ENCODE results near the gene IRGQ. TPM values are rescaled to one million over a fixed set of nuclear protein-coding genes. Genes with fewer than 3 reads are reported as not detected.

Gene IRGQ
- total RNA-seq, 2 experiments from 2014 or later: 15.3 to 16.5 TPM

- Mint-ChIP-seq H3K27ac (peak within 1 kb of the TSS; percentile 87), H3K9me3 (no peaks in the 10 kb centered on the region), H3K27me3 (peaks cover 3% of the 10 kb centered on the region), H3K4me1 (peaks cover 43% of the 10 kb centered on the region), H3K36me3 (ENCODE audit: low read depth) (peaks cover 14% of the 10 kb centered on the region), H3K4me3 (peak within 1 kb of the TSS; percentile 95)
- ChIA-PET CTCF (interaction anchor here (0.6 to 9.6 kb wide), 6 partner anchors 18 to 1866 kb away, joined by 3 to 95 read pairs (median 4); partner anchors contain the start of genes IRGQ and ZNF576), POLR2A (interaction anchor here (1.0 to 3.0 kb wide), 8 partner anchors 9 to 49 kb away, joined by 3 to 57 read pairs (median 7); partner anchors contain the start of genes IRGQ, ZNF575 and ZNF576)
- peak; percentile 98 for DNase-seq
These were observed 20.6 kb downstream of the IRGQ start, which contains the start of the genes PINLYP and XRCC1 for GRCh38 chr19:43575156-43575950. Gene PINLYP (plus strand): TSS chr19:43575801. CDS start chr19:43577192, 1,391 bp downstream. Gene XRCC1 (minus strand): TSS chr19:43575527. CDS start chr19:43575458, 69 bp downstream.

GRCh38 chr19:43574424-43575155 lies 21.3 kb downstream of the IRGQ start:
- peaks cover 43% of the 10 kb centered on the region for H3K4me1 Mint-ChIP-seq
- no peak for DNase-seq
- H3K36me3 Mint-ChIP-seq (ENCODE audit: low read depth): peaks cover 21% of the 10 kb centered on the region
- H3K27me3 Mint-ChIP-seq: peaks cover 3% of the 10 kb centered on the region
- ChIA-PET POLR2A (interaction anchor here (0.9 to 3.0 kb wide), 10 partner anchors 10 to 127 kb away, joined by 3 to 57 read pairs (median 6); partner anchors contain the start of genes IRGQ, ZNF575 and ZNF576), CTCF (interaction anchor here (0.6 to 9.6 kb wide), 7 partner anchors 9 to 1867 kb away, joined by 3 to 95 read pairs (median 3); partner anchors contain the start of genes IRGQ and ZNF576)
- no peaks in the 10 kb centered on the region for H3K9me3 Mint-ChIP-seq
- H3K27ac Mint-ChIP-seq: peak overlapping the region; percentile 87
- H3K4me3 Mint-ChIP-seq: peak overlapping the region; percentile 95

GRCh38 chr19:43572171-43572588 lies 23.8 kb downstream of the IRGQ start:
- Mint-ChIP-seq H3K9me3 (no peaks in the 10 kb centered on the region), H3K4me3 (no peak overlapping the region), H3K4me1 (peaks cover 39% of the 10 kb centered on the region), H3K36me3 (ENCODE audit: low read depth) (peaks cover 22% of the 10 kb centered on the region), H3K27ac (no peak overlapping the region), H3K27me3 (no peaks in the 10 kb centered on the region)
- ChIA-PET POLR2A (interaction anchor here (1.4 kb wide), 1 partner anchor 9 kb away, joined by 4 read pairs; no protein-coding TSS in a partner anchor), CTCF (interaction anchor here (5.5 to 9.6 kb wide), 2 partner anchors 17 to 23 kb away, joined by 22 to 95 read pairs; partner anchors contain the start of genes IRGQ and ZNF576)
- no peak for DNase-seq

- no peaks in the 10 kb centered on the region for H3K9me3 Mint-ChIP-seq
- CTCF ChIA-PET: interaction anchor here (1.4 to 9.6 kb wide), 3 partner anchors 15 to 98 kb away, joined by 4 to 95 read pairs (median 22); partner anchors contain the start of genes IRGQ and ZNF576
These were observed 25.7 kb downstream of the IRGQ start for GRCh38 chr19:43570174-43570791.

GRCh38 chr19:43569657-43570056 lies 26.3 kb downstream of the IRGQ start:
- no peak for DNase-seq
- no peaks in the 10 kb centered on the region for H3K9me3 Mint-ChIP-seq
- H3K27me3 Mint-ChIP-seq: no peaks in the 10 kb centered on the region
- H3K27ac Mint-ChIP-seq: no peak overlapping the region
- H3K4me3 Mint-ChIP-seq: no peak overlapping the region
- H3K36me3 Mint-ChIP-seq (ENCODE audit: low read depth): peaks cover 14% of the 10 kb centered on the region
- peaks cover 24% of the 10 kb centered on the region for H3K4me1 Mint-ChIP-seq
- ChIA-PET CTCF (interaction anchor here (5.5 to 9.6 kb wide), 2 partner anchors 14 to 26 kb away, joined by 22 to 95 read pairs; partner anchors contain the start of genes IRGQ and ZNF576), POLR2A (no interaction called here)

More at GRCh38 chr19:43570174-43570791, 25.7 kb downstream of the IRGQ start:
- H3K36me3 Mint-ChIP-seq (ENCODE audit: low read depth): peaks cover 20% of the 10 kb centered on the region
- H3K27ac Mint-ChIP-seq: no peak overlapping the region
- no peaks in the 10 kb centered on the region for H3K27me3 Mint-ChIP-seq
- POLR2A ChIA-PET: interaction anchor here (1.3 kb wide), 1 partner anchor 10 kb away, joined by 4 read pairs; no protein-coding TSS in a partner anchor
- H3K4me1 Mint-ChIP-seq: peaks cover 26% of the 10 kb centered on the region
- DNase-seq: no peak
- no peak overlapping the region for H3K4me3 Mint-ChIP-seq

- DNase-seq: no peak
- H3K36me3 Mint-ChIP-seq (ENCODE audit: low read depth): peaks cover 33% of the 10 kb centered on the region
- H3K27ac Mint-ChIP-seq: peak overlapping the region; percentile 68
- ChIA-PET POLR2A (interaction anchor here (2.3 kb wide), 1 partner anchor 10 kb away, joined by 7 read pairs; the partner anchor contains the start of genes PINLYP and XRCC1), CTCF (interaction anchor here (1.3 to 14.8 kb wide), 2 partner anchors 10 to 31 kb away, joined by 7 to 208 read pairs; partner anchors contain the start of genes IRGQ and ZNF576)
- no peak overlapping the region for H3K4me3 Mint-ChIP-seq
- H3K9me3 Mint-ChIP-seq: no peaks in the 10 kb centered on the region
- H3K27me3 Mint-ChIP-seq: no peaks in the 10 kb centered on the region
- peaks cover 46% of the 10 kb centered on the region for H3K4me1 Mint-ChIP-seq
These were observed 31.1 kb downstream of the IRGQ start for GRCh38 chr19:43564800-43565199.

GRCh38 chr19:43563816-43564457 lies 32.0 kb downstream of the IRGQ start:
- H3K27ac Mint-ChIP-seq: peak overlapping the region; percentile 99
- CTCF ChIA-PET: interaction anchor here (1.4 to 14.8 kb wide), 2 partner anchors 9 to 32 kb away, joined by 8 to 208 read pairs; partner anchors contain the start of genes IRGQ and ZNF576
- no peak overlapping the region for H3K4me3 Mint-ChIP-seq
- no peak for DNase-seq
- H3K9me3 Mint-ChIP-seq: no peaks in the 10 kb centered on the region
- H3K27me3 Mint-ChIP-seq: no peaks in the 10 kb centered on the region
- peaks cover 45% of the 10 kb centered on the region for H3K4me1 Mint-ChIP-seq
- POLR2A ChIA-PET: interaction anchor here (1.3 to 2.3 kb wide), 4 partner anchors 7 to 32 kb away, joined by 3 to 7 read pairs (median 4); partner anchors contain the start of genes PINLYP, XRCC1 and ZNF576
- H3K36me3 Mint-ChIP-seq (ENCODE audit: low read depth): peaks cover 33% of the 10 kb centered on the region

- Mint-ChIP-seq H3K4me3 (peak overlapping the region; percentile 54), H3K4me1 (peaks cover 45% of the 10 kb centered on the region), H3K9me3 (no peaks in the 10 kb centered on the region), H3K36me3 (ENCODE audit: low read depth) (peaks cover 35% of the 10 kb centered on the region), H3K27me3 (no peaks in the 10 kb centered on the region), H3K27ac (peak overlapping the region; percentile 99)
- ChIA-PET CTCF (interaction anchor here (1.4 to 14.8 kb wide), 2 partner anchors 7 to 33 kb away, joined by 8 to 208 read pairs; partner anchors contain the start of genes IRGQ and ZNF576), POLR2A (interaction anchor here (0.6 to 2.3 kb wide), 7 partner anchors 9 to 191 kb away, joined by 3 to 11 read pairs (median 4); partner anchors contain the start of genes PINLYP, XRCC1, ZNF575 and ZNF576)
- DNase-seq: peak; percentile 85
These were observed 33.2 kb downstream of the IRGQ start for GRCh38 chr19:43562698-43563241.

GRCh38 chr19:43562226-43562697 lies 33.7 kb downstream of the IRGQ start:
- ChIA-PET POLR2A (interaction anchor here (1.1 to 2.3 kb wide), 5 partner anchors 9 to 33 kb away, joined by 3 to 11 read pairs (median 4); partner anchors contain the start of genes PINLYP, XRCC1 and ZNF575), CTCF (interaction anchor here (0.7 to 14.8 kb wide), 2 partner anchors 10 to 34 kb away, joined by 3 to 208 read pairs; partner anchors contain the start of genes IRGQ and ZNF576)
- Mint-ChIP-seq H3K27me3 (no peaks in the 10 kb centered on the region), H3K9me3 (no peaks in the 10 kb centered on the region), H3K4me1 (peaks cover 45% of the 10 kb centered on the region), H3K27ac (peak overlapping the region; percentile 99), H3K36me3 (ENCODE audit: low read depth) (peaks cover 35% of the 10 kb centered on the region), H3K4me3 (peak overlapping the region; percentile 54)
- DNase-seq: no peak

GRCh38 chr19:43561139-43561970 lies 34.6 kb downstream of the IRGQ start:
- H3K27me3 Mint-ChIP-seq: no peaks in the 10 kb centered on the region
- peaks cover 35% of the 10 kb centered on the region for H3K36me3 Mint-ChIP-seq (ENCODE audit: low read depth)
- ChIA-PET POLR2A (interaction anchor here (1.1 to 1.7 kb wide), 3 partner anchors 13 to 34 kb away, joined by 3 to 11 read pairs (median 3); no protein-coding TSS in a partner anchor), CTCF (interaction anchor here (0.6 to 14.8 kb wide), 5 partner anchors 9 to 114 kb away, joined by 3 to 208 read pairs (median 3); partner anchors contain the start of genes IRGQ and ZNF576)
- H3K9me3 Mint-ChIP-seq: no peaks in the 10 kb centered on the region
- H3K4me3 Mint-ChIP-seq: no peak overlapping the region
- peaks cover 42% of the 10 kb centered on the region for H3K4me1 Mint-ChIP-seq
- H3K27ac Mint-ChIP-seq: peak overlapping the region; percentile 99
- DNase-seq: no peak

Data from activated CD4-positive, alpha-beta memory T cell treated with anti-CD3 and anti-CD28 coated beads, Interleukin-2, amount 10 ng/mL, durations not matched to agents 7 days and 5 days (primary cell).